ENCODE results near the gene TMEM218.

DNA sequence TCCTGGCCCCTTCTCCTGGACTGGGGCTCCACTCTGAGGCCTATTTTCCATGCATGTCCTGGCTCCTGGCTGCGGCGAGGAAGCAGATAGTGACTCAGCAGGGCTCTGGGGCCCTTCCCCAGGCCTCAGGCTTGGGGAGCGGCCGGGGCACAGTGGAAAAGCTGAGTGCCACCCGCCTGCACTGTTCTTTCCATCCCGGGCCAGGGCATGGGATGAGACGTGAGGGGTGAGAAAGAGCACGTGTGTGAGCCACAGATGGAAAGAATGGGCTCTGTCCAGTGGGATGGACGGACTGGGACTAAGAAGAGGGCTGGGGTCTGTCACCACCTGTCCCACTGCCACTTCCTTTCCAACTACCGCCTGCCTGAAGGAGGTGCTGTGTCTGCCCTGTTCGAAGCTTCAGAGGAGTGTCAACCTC is 35.5 kb downstream of the TMEM218 start:
- TF ChIP-seq, protein P1, sequence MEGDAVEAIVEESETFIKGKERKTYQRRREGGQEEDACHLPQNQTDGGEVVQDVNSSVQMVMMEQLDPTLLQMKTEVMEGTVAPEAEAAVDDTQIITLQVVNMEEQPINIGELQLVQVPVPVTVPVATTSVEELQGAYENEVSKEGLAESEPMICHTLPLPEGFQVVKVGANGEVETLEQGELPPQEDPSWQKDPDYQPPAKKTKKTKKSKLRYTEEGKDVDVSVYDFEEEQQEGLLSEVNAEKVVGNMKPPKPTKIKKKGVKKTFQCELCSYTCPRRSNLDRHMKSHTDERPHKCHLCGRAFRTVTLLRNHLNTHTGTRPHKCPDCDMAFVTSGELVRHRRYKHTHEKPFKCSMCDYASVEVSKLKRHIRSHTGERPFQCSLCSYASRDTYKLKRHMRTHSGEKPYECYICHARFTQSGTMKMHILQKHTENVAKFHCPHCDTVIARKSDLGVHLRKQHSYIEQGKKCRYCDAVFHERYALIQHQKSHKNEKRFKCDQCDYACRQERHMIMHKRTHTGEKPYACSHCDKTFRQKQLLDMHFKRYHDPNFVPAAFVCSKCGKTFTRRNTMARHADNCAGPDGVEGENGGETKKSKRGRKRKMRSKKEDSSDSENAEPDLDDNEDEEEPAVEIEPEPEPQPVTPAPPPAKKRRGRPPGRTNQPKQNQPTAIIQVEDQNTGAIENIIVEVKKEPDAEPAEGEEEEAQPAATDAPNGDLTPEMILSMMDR (IDR thresholded peaks at IDR 0.05; ENCODE audit: insufficient read depth, low read depth, low read length), result no peak
- TF ChIP-seq EZH2 (IDR thresholded peaks at IDR 0.05; ENCODE audit: insufficient read depth, low read length), result no peak
